Dermis blood vessel endothelial cell (primary cell): ENCODE data around the gene IL20. TPM values are rescaled to one million over a fixed set of nuclear protein-coding genes. Genes with fewer than 3 reads are reported as not detected.

Source experiments
- DNase-seq: peaks from one replicate; pipeline ENCODE4 v3.0.0; 2010
- total RNA-seq: library from RNA; depleted of rRNA; stranded (reverse); fragments of >200 nt; gene quantifications from 2 replicates; pipeline ENCODE4 v1.2.3, GENCODE V29; 2014

Gene IL20
- total RNA-seq, 1 donor from 2014 or later = not detected

GRCh38 chr1:206882555-206882954 lies 17.1 kb downstream of the IL20 start:
- no peak for DNase-seq

GRCh38 chr1:206883160-206883559 lies 17.7 kb downstream of the IL20 start:
- DNase-seq = no peak

GRCh38 chr1:206883876-206884275 lies 18.5 kb downstream of the IL20 start:
- no peak for DNase-seq

- no peak for DNase-seq
Measured at GRCh38 chr1:206885341-206886060, 20.1 kb downstream of the IL20 start.

- DNase-seq = no peak
Measured at GRCh38 chr1:206886831-206887230, 21.4 kb downstream of the IL20 start.

GRCh38 chr1:206887701-206888100 lies 22.3 kb downstream of the IL20 start:
- no peak for DNase-seq

GRCh38 chr1:206890125-206891060 lies 25.0 kb downstream of the IL20 start:
- DNase-seq = peak; percentile 28

- DNase-seq = no peak
Measured at GRCh38 chr1:206891412-206891811, 26.0 kb downstream of the IL20 start.

- DNase-seq = no peak
Measured at GRCh38 chr1:206892351-206892984, 27.0 kb downstream of the IL20 start.

- DNase-seq = no peak
Measured at GRCh38 chr1:206893380-206893779, 28.0 kb downstream of the IL20 start.

GRCh38 chr1:206895325-206895724 lies 29.9 kb downstream of the IL20 start:
- DNase-seq = no peak

GRCh38 chr1:206895837-206896242 lies 30.4 kb downstream of the IL20 start:
- no peak for DNase-seq

GRCh38 chr1:206896261-206896660 lies 30.8 kb downstream of the IL20 start:
- no peak for DNase-seq

GRCh38 chr1:206897175-206897574 lies 31.8 kb downstream of the IL20 start, which contains the start of gene IL24:
Gene IL24 (plus strand): TSS chr1:206897443. CDS start chr1:206897833, 390 bp downstream.
- DNase-seq = no peak

GRCh38 chr1:206898089-206898914 lies 32.9 kb downstream of the IL20 start:
- DNase-seq = no peak

- no peak for DNase-seq
Measured at GRCh38 chr1:206898915-206899431, 33.5 kb downstream of the IL20 start.

GRCh38 chr1:206899717-206900116 lies 34.3 kb downstream of the IL20 start:
- DNase-seq = no peak

GRCh38 chr1:206900149-206900548 lies 34.7 kb downstream of the IL20 start:
- no peak for DNase-seq

- DNase-seq = no peak
Measured at GRCh38 chr1:206901944-206902343, 36.5 kb downstream of the IL20 start.

- no peak for DNase-seq
Measured at GRCh38 chr1:206902702-206903101, 37.3 kb downstream of the IL20 start.

- no peak for DNase-seq
Measured at GRCh38 chr1:206903687-206904086, 38.3 kb downstream of the IL20 start.
